ELR (cell line): Measurements from ENCODE around the gene SLC45A3.

Source experiments
- DNase-seq: peaks from one replicate; pipeline ENCODE4 v3.0.0-alpha.2; 2015; ENCODE audit warnings: low read depth

Gene SLC45A3

GRCh38 chr1:205668951-205669340 is 11.4 kb downstream of the SLC45A3 start:
- DNase-seq, result no peak

GRCh38 chr1:205667909-205668643 is 12.2 kb downstream of the SLC45A3 start:
- no peak for DNase-seq

GRCh38 chr1:205666372-205667166 is 13.7 kb downstream of the SLC45A3 start:
- DNase-seq, result no peak

- DNase-seq, result no peak
These were observed 14.9 kb downstream of the SLC45A3 start for GRCh38 chr1:205665201-205666045.

- peak; percentile 42 for DNase-seq
These were observed 15.8 kb downstream of the SLC45A3 start for GRCh38 chr1:205664399-205665017.

GRCh38 chr1:205663286-205663936 is 16.9 kb downstream of the SLC45A3 start:
- no peak for DNase-seq

GRCh38 chr1:205662791-205663190 is 17.5 kb downstream of the SLC45A3 start:
- DNase-seq, result no peak

- no peak for DNase-seq
These were observed 18.1 kb downstream of the SLC45A3 start for GRCh38 chr1:205662135-205662738.

- DNase-seq, result no peak
These were observed 18.7 kb downstream of the SLC45A3 start for GRCh38 chr1:205661429-205662134.

- DNase-seq, result no peak
These were observed 19.9 kb downstream of the SLC45A3 start for GRCh38 chr1:205660361-205660760.

- DNase-seq, result peak; percentile 75
These were observed 21.2 kb downstream of the SLC45A3 start for GRCh38 chr1:205658943-205659581.

- DNase-seq, result peak; percentile 64
These were observed 24.1 kb downstream of the SLC45A3 start for GRCh38 chr1:205656236-205656635.

- peak; percentile 16 for DNase-seq
These were observed 27.3 kb downstream of the SLC45A3 start for GRCh38 chr1:205652984-205653383.

GRCh38 chr1:205650241-205650640 is 30.1 kb downstream of the SLC45A3 start:
- DNase-seq, result no peak

GRCh38 chr1:205645519-205645918 is 34.8 kb downstream of the SLC45A3 start:
- DNase-seq, result no peak

GRCh38 chr1:205642679-205643307 is 37.5 kb downstream of the SLC45A3 start:
- DNase-seq, result no peak

GRCh38 chr1:205639567-205639966 is 40.7 kb downstream of the SLC45A3 start:
- no peak for DNase-seq

GRCh38 chr1:205637854-205638468 is 42.3 kb downstream of the SLC45A3 start:
- DNase-seq, result no peak

- no peak for DNase-seq
These were observed 43.6 kb downstream of the SLC45A3 start for GRCh38 chr1:205636732-205637131.
